HG03039 (cell line): ENCODE measurements around the gene GRID1.
A peak's percentile ranks its signal among the peaks of the same experiment; 100 is the strongest.
"Not testable (repeated sequence)": the region's sequence is repeated elsewhere in the genome, so short reads cannot be mapped to it uniquely, and the experiment has no call there.

Experiments
- ATAC-seq: cut with Tn5 transposase; IDR thresholded peaks from one replicate; pipeline ENCODE4 v1.9.1; 2021; ENCODE audit warnings: mild to moderate bottlenecking, moderate library complexity; ENCODE audit not compliant: unreplicated experiment

The GRID1 gene

GRCh38 chr10:86100581-86101061 is 266.0 kb downstream of the GRID1 start:
- ATAC-seq: peak; percentile 62

GRCh38 chr10:86099542-86100334 is 266.9 kb downstream of the GRID1 start:
- no peak for ATAC-seq

GRCh38 chr10:86098187-86098881 is 268.3 kb downstream of the GRID1 start:
- no peak for ATAC-seq

DNA sequence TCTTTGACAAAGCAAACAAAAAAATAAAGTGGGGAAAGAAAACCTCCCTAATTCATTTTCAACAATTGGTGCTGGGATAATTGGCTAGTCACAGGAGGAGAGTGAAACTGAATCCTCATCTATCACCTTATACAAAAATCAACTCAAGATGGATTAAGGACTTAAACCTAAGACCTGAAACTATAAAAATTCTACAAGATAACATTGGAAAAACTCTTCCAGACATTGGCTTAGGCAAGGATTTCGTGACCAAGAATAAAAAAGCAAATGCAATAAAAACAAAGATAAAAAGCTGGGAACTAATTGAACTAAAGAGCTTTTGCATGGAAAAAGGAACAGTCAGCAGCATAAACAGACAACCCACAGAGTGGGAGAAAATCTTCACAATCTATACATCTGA is 271.5 kb downstream of the GRID1 start:
- ATAC-seq: not testable (repeated sequence)

DNA sequence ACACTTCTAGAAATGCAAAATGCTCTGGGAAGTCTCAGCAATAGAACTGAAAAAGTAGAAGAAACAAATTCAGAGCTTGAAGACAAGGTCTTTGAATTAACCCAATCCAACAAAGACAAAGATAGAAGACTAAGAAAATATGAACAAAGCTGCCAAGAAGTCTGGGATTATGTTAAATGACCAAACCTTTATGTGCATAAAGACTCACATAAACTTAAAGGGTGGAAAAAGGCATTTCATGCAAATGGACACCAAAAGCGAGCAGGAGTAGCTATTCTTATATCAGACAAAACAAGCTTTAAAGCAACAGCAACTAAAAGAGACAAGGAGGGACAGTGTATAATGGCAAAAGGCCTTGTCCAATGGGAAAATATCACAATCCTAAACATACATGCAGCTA is 274.3 kb downstream of the GRID1 start:
- ATAC-seq: not testable (repeated sequence)

DNA sequence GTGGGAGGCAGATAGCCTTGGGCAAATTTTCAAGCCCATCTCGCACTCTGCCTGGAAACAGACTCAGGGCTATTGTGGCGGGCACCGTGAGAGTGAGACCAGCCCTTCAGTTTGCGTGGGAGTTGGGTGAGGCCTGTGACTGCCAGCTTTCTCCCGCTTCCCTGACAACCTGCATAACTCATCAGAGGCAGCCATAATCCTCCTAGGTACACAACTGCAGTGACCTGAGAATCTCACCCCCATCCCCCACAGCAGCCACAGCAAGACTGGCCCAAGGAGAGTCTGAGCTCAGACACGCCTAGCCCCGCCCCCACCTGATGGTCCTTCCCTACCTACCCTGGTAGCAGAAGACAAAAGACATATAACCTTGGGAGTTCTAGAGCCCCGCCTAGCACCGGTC is 275.4 kb downstream of the GRID1 start:
- ATAC-seq: no peak

GRCh38 chr10:86090807-86091206 is 275.8 kb downstream of the GRID1 start:
- ATAC-seq: no peak

DNA sequence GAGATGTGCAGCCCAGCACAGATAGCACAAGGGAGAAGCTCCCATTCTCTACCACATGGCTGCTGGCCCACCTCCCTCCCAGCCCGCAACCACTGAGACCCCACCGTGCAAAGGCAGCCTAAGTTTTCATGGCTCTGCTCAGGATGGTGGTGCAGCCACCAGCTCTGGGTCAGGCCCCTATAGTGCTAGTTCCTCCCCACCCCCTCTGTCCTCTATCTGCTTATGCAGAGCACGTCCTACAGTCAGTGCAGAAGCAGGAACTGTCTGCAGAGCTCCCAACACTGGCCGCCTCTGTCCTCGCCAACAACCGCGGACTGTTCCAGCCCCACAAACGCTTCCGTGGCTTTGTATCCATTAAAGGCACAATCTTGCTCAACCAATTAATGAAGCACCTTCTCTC is 278.9 kb downstream of the GRID1 start:
- no peak for ATAC-seq

DNA sequence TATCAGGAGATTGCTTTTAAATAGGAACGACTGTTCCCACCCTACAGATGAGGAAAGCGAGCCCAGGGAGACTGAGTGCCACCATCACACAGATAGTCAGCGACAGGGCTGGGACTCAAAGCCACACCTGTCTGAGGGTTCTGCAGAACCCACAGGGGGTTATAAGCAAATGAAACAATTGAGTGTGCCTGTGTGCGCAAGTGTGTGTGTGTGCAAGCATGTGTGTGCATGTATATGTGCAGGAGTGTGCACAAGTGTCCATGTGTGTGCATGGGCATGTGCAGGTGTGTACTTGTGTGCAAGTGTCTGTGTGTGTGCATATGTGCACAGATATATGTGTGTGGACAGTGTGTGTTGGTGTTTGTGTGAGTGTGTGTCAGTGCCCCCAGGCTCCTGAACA is 280.2 kb downstream of the GRID1 start:
- ATAC-seq: no peak

- no peak for ATAC-seq
These were observed 280.9 kb downstream of the GRID1 start for GRCh38 chr10:86085686-86086085.

DNA sequence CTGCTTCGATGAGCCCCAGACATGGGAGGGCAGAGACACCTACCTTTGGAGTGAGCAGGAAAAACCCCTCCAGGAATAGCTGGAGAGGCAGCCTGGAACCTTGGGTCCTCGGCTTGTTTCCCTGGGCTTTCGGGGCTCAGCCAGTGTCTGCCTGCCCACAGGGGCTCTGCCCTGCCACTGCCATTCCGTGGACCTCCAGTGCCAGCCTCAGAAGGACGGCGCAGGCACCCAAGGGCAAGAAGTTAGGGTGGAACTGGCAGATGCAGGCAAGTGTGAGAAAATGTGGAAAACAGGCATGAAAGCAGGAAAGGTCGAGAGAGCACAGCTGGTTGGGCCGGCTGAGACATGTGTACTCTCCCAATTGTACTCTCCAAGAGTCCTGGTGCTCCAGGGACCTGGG is 281.5 kb downstream of the GRID1 start:
- ATAC-seq: no peak

DNA sequence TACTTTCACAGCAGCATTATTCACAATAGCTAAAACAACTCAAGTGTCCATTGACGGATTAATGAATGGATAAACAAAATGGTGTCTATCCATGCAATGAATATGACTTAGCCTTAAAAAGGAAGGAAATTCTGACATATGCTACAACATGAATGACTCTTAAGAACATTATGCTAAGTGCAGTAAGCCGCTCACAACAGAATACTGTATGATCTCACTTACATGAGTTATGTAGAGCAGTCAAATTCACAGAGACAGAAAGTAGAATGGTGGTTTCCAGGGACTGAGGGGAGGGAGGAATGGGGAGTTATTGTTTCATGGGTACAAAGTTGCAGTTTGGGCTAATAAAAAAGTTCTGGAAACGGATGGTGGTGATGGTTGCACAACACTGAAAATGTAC is 282.0 kb downstream of the GRID1 start:
- ATAC-seq: no peak

DNA sequence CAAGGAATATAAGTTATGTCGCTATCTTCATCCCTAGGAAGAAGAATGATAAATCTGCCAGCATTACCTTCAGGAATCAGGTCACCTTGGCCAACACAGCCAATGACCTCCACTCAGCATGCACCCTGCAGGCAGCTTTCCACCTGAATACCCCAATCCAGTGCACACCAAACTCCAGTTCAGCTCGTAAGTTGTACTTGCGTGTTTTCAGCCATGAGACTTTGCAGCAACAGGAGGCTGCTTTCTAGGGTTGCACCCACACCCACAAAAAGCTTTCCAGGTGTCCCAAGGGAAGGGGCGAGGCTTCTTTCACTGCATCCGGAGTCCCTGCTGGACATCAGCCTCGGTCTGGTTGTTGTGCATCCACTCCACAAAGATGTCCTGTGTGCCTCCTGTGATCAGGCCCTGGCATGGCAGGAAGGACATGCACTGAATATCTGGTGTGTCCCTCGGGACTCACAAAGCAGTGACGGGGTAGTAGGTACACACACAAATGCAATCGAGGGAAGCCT is 282.9 kb downstream of the GRID1 start:
- ATAC-seq: no peak

- no peak for ATAC-seq
These were observed 283.4 kb downstream of the GRID1 start for GRCh38 chr10:86083206-86083605.

DNA sequence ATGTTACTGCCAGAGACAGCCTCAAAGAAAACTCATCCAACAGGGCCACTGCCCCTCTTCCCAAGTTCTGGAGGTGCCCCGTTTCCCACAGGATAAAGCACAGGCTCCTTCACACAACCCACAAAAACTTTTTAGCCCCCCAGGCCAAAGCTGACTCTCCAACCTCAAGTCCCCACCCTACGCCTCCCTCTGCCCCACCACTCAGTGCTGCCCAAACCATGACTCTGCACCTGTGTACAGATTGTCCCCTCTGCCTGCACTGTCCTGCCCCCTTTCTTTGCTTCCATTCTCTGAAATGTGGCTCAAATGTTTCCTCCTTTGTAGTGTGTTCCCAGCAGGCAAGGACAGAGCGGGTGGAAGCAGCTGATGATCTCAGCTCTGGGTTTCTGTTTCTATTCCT is 284.0 kb downstream of the GRID1 start:
- ATAC-seq: no peak

- ATAC-seq: no peak
These were observed 287.5 kb downstream of the GRID1 start for GRCh38 chr10:86079088-86079487.

DNA sequence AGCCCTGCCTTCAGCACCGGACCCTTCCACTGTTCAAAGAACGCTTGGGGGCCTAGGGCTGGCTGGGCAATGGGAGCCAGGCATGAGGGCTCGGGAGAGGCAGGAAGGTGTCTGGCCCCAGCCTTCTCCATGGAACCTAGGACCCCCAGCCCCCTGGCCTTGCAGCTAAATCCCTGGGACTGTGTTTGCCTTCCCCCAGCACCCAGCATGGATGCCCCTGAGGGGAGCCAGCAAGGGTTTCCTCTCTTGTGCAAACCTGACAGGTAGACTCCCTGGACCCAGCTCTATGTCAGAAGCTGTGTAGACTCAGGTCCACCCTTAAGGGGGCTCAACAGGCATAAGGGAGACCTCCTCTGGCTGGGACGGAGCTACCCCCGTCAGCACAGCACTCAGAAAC is 288.0 kb downstream of the GRID1 start:
- ATAC-seq: no peak

DNA sequence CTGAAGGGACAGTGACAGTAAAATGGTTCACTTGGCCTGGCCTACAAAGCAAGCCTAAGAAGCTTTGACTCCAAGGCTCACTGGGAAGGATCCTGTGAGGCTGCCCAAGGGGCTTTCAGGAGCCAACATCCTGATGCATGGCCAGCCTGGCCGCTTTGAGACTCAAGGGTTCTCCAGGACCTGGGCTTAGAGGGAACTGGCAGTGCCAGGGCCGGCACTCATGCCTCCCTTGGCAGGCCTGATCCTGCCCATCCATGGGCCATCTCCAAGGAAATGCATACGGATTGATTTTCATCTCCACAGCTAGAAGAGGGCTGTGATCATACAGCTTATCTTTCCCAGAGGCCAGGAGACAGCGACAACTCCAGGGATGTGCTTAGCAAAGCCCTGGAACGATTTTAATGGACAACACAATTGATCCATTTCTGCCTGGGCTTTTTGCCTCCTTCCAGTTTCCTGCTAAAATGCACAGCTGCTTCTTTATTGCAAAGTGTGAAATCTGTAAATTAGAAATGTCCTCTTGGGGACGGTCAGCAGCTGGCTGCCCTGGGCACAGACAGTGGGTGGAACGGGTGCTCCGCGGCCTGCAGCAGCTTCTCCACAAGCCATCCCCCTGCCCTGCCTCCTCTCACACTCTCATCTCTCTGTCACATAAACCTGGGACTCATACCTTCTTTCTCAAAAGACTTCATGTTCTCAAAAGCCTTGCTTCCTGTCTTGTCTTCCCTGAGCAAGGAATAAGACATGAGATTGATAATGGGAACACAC is 288.5 kb downstream of the GRID1 start:
- ATAC-seq: no peak

GRCh38 chr10:86077271-86077670 is 289.3 kb downstream of the GRID1 start:
- ATAC-seq: no peak

- ATAC-seq: not testable (repeated sequence)
These were observed 290.1 kb downstream of the GRID1 start for GRCh38 chr10:86076497-86076896.

- ATAC-seq: no peak
These were observed 291.1 kb downstream of the GRID1 start for GRCh38 chr10:86075512-86075911.
